H9 (cell line): Measurements from ENCODE around the gene GPC6. TPM values are rescaled to one million over a fixed set of nuclear protein-coding genes. Genes with fewer than 3 reads are reported as not detected.

ENCODE experiments used
- DNase-seq: peaks from one replicate; pipeline ENCODE4 v3.0.0-alpha.2; 2017
- H2AFZ ChIP-seq: one replicate; pipeline ENCODE4 v1.6.1; 2013; ENCODE audit warnings: mild to moderate bottlenecking, low read length, control low read depth, moderate library complexity
- H2AK5ac ChIP-seq: 2 replicates; pipeline ENCODE4 v1.6.1; 2013; ENCODE audit warnings: low read length, control low read depth, mixed read lengths; ENCODE audit not compliant: insufficient read length
- H2BK120ac ChIP-seq: one replicate; pipeline ENCODE4 v1.6.1; 2013; ENCODE audit warnings: low read depth, mild to moderate bottlenecking, low read length, control low read depth, inconsistent platforms; ENCODE audit not compliant: poor library complexity, severe bottlenecking
- H2BK12ac ChIP-seq: 2 replicates; pipeline ENCODE4 v1.6.1; 2013; ENCODE audit warnings: low read length, control low read depth, mixed read lengths, low read depth; ENCODE audit not compliant: insufficient read length
- H2BK15ac ChIP-seq: 2 replicates; pipeline ENCODE4 v1.6.1; 2013; ENCODE audit warnings: low read depth, low read length, control low read depth
- H2BK20ac ChIP-seq: one replicate; pipeline ENCODE4 v1.6.1; 2013; ENCODE audit warnings: low read depth, mild to moderate bottlenecking, low read length, control low read depth, inconsistent platforms; ENCODE audit not compliant: poor library complexity, severe bottlenecking
- H2BK5ac ChIP-seq: 2 replicates; pipeline ENCODE4 v1.6.1; 2013; ENCODE audit warnings: low read length, control low read depth, mixed read lengths; ENCODE audit not compliant: insufficient read length
- H3K14ac ChIP-seq: 2 replicates; pipeline ENCODE4 v1.6.1; 2013; ENCODE audit warnings: low read length, control low read depth; ENCODE audit not compliant: insufficient read depth
- H3K18ac ChIP-seq: 2 replicates; pipeline ENCODE4 v1.6.1; 2013; ENCODE audit warnings: low read depth, mild to moderate bottlenecking, mixed read lengths, low read length, control low read depth; ENCODE audit not compliant: insufficient read length
- H3K23ac ChIP-seq: 2 replicates; pipeline ENCODE4 v1.6.1; 2013; ENCODE audit warnings: low read length, control low read depth, mixed read lengths, low read depth; ENCODE audit not compliant: insufficient read length
- H3K23me2 ChIP-seq: 2 replicates; pipeline ENCODE4 v1.6.1; 2013; ENCODE audit warnings: low read depth, mild to moderate bottlenecking, mixed read lengths, low read length, control low read depth; ENCODE audit not compliant: insufficient read length, poor library complexity, severe bottlenecking
- H3K27ac ChIP-seq: 2 replicates; pipeline ENCODE4 v1.5.1; 2013; ENCODE audit warnings: low read length, control low read depth, mixed read lengths, low read depth; ENCODE audit not compliant: insufficient read length
- H3K27me3 ChIP-seq: 2 replicates; pipeline ENCODE4 v1.6.1; 2013; ENCODE audit warnings: low read length, control low read depth, inconsistent platforms; ENCODE audit not compliant: insufficient read depth
- H3K4ac ChIP-seq: 2 replicates; pipeline ENCODE4 v1.6.1; 2013; ENCODE audit warnings: low read depth, mild to moderate bottlenecking, control low read depth, inconsistent platforms, low read length, moderate library complexity
- H3K4me1 ChIP-seq: 2 replicates; pipeline ENCODE4 v1.6.1; 2013; ENCODE audit warnings: low read length, control low read depth, inconsistent platforms; ENCODE audit not compliant: insufficient read depth
- H3K4me2 ChIP-seq: 2 replicates; pipeline ENCODE4 v1.6.1; 2013; ENCODE audit warnings: low read length, control low read depth, mixed read lengths; ENCODE audit not compliant: insufficient read length, insufficient read depth
- H3K56ac ChIP-seq: 2 replicates; pipeline ENCODE4 v1.6.1; 2013; ENCODE audit warnings: low read depth, mild to moderate bottlenecking, mixed read lengths, low read length, control low read depth; ENCODE audit not compliant: insufficient read length
- H3K79me1 ChIP-seq: 2 replicates; pipeline ENCODE4 v1.6.1; 2013; ENCODE audit warnings: low read depth, mild to moderate bottlenecking, moderate library complexity, low read length, control low read depth, inconsistent platforms; ENCODE audit not compliant: insufficient read depth, poor library complexity, severe bottlenecking
- H3K79me2 ChIP-seq: 2 replicates; pipeline ENCODE4 v1.6.1; 2013; ENCODE audit warnings: low read length, control low read depth, inconsistent platforms; ENCODE audit not compliant: insufficient read depth
- H3K9ac ChIP-seq: 2 replicates; pipeline ENCODE4 v1.6.1; 2013; ENCODE audit warnings: low read length, control low read depth, mixed read lengths; ENCODE audit not compliant: insufficient read length; ENCODE audit errors: extremely low read depth
- H3K9me3 ChIP-seq: one replicate; pipeline ENCODE4 v1.6.1; 2013; ENCODE audit warnings: low read depth, low read length, inconsistent platforms; ENCODE audit not compliant: control insufficient read depth
- H3T11ph ChIP-seq: one replicate; pipeline ENCODE4 v1.6.1; 2013; ENCODE audit warnings: mild to moderate bottlenecking, low read length, control low read depth, inconsistent platforms
- H4K20me1 ChIP-seq: one replicate; pipeline ENCODE4 v1.6.1; 2013; ENCODE audit not compliant: control insufficient read depth, insufficient read length, insufficient read depth
- H4K5ac ChIP-seq: 2 replicates; pipeline ENCODE4 v1.6.1; 2013; ENCODE audit warnings: low read depth, mild to moderate bottlenecking, mixed read lengths, low read length, control low read depth; ENCODE audit not compliant: insufficient read length
- H4K8ac ChIP-seq: replicated peaks from 2 replicates; pipeline ENCODE4 v1.6.1; 2013; ENCODE audit warnings: low read length, control low read depth, mixed read lengths, low read depth; ENCODE audit not compliant: insufficient read length
- H4K91ac ChIP-seq: 2 replicates; pipeline ENCODE4 v1.6.1; 2013; ENCODE audit warnings: low read depth, mild to moderate bottlenecking, moderate library complexity, mixed read lengths, low read length, control low read depth; ENCODE audit not compliant: insufficient read length
- H3K27ac Mint-ChIP-seq, 3 experiments: 2 replicates in 2 of 3; 3 replicates in 1 of 3; pipeline ENCODE4 v1.8.0; 2020 to 2021; ENCODE audit warnings: mixed read lengths in 3 of 3, mild to moderate bottlenecking in 1 of 3, moderate library complexity in 1 of 3
- H3K27me3 Mint-ChIP-seq: 2 replicates; pipeline ENCODE4 v1.8.0; 2021; ENCODE audit warnings: low read depth, mild to moderate bottlenecking, moderate library complexity, mixed read lengths
- H3K36me3 Mint-ChIP-seq, 3 experiments: 2 replicates in 2 of 3; 3 replicates in 1 of 3; pipeline ENCODE4 v1.8.0; 2020 to 2021; ENCODE audit warnings: low read depth in 3 of 3, mixed read lengths in 3 of 3; ENCODE audit not compliant: insufficient read depth in 1 of 3
- H3K4me1 Mint-ChIP-seq, 2 experiments: 2 replicates each; pipeline ENCODE4 v1.8.0; 2020; ENCODE audit warnings: mixed read lengths in 2 of 2
- H3K4me3 Mint-ChIP-seq, 2 experiments: 2 replicates in 1 of 2; 3 replicates in 1 of 2; pipeline ENCODE4 v1.8.0; 2020 to 2021; ENCODE audit warnings: mild to moderate bottlenecking in 2 of 2, mixed read lengths in 2 of 2, moderate library complexity in 1 of 2
- H3K9me3 Mint-ChIP-seq, 2 experiments: 2 replicates in 1 of 2; 3 replicates in 1 of 2; pipeline ENCODE4 v1.8.0; 2020; ENCODE audit warnings: mild to moderate bottlenecking in 2 of 2, mixed read lengths in 2 of 2, moderate library complexity in 1 of 2
- WGBS: extraction: QIAGEN DNeasy Blood & Tissue Kit; methylation state at CpG from one replicate; pipeline ENCODE4 v1.1.7; 2013; ENCODE audit warnings: missing lambda C conversion rate, low lambda C conversion rate, mixed read lengths; ENCODE audit not compliant: insufficient read length; ENCODE audit errors: extremely low coverage; 5-methylcytosine and 5-hydroxymethylcytosine counted together
- total RNA-seq: library from RNA; stranded (reverse); gene quantifications from 2 replicates; pipeline ENCODE4 v1.2.1, GENCODE V29; 2021
- TF ChIP-seq, protein P1 (sequence below): fragments of 200-600 bp; sonication (generic); conservative IDR thresholded peaks from 3 replicates; pipeline ENCODE4 v1.8.0; 2021; ENCODE audit warnings: antibody characterized with exemption, mild to moderate bottlenecking

GPC6 gene
- total RNA-seq, 1 experiment from 2014 or later = 15.6 TPM

DNA sequence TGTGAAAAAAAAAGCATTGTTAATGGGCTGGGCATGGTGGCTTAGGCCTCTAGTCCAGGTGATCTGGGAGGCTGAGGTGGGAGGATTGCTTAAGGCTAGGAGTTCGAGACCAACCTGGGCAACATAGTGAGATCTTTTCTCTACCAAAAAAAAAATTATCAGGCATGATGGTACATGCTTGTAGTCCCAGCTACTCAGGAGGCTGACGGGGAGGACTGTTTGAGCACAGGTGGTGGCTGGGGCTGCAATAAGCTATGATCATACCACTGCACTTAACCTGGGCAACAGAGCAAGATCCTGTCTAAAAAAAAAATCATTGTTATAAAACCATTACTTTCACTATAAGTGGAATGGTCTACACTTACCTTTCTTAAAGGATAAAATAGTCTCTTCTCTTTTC is 30.4 kb downstream of the GPC6 start:
- Histone ChIP-seq H3K4me1 (peaks cover 5% of the 10 kb centered on the region), H2AK5ac (no peak overlapping the region), H3K27me3 (no peaks in the 10 kb centered on the region), H4K20me1 (no peaks in the 10 kb centered on the region), H3K9me3 (no peaks in the 10 kb centered on the region), H2BK15ac (no peak overlapping the region), H3K18ac (no peak overlapping the region), H3K79me2 (peaks cover 4% of the 10 kb centered on the region; the same call in 1 of the 2 replicates), H3K27ac (no peak overlapping the region), H4K91ac (no peak overlapping the region), H4K5ac (no peak overlapping the region), H2BK5ac (no peak overlapping the region), H3T11ph (no peak overlapping the region), H2BK120ac (no peak overlapping the region), H3K23ac (no peak overlapping the region), H2BK12ac (no peak overlapping the region), H3K56ac (no peak overlapping the region), H3K4me2 (no peak overlapping the region), H2AFZ (no peak overlapping the region), H2BK20ac (no peak overlapping the region), H3K14ac (no peak overlapping the region), H4K8ac (no peak overlapping the region), H3K9ac (no peak overlapping the region), H3K4ac (no peak overlapping the region), H3K79me1 (no peaks in the 10 kb centered on the region), H3K23me2 (no peaks in the 10 kb centered on the region)
- H3K4me1 Mint-ChIP-seq = peaks cover 22 to 25% of the 10 kb centered on the region in 2 experiments
- H3K27me3 Mint-ChIP-seq = no peaks in the 10 kb centered on the region
- peak overlapping the region in 1 of 3 experiments; percentile 63; a peak in 1 of 7 replicates for H3K27ac Mint-ChIP-seq
- no peak overlapping the region for H3K4me3 Mint-ChIP-seq
- H3K36me3 Mint-ChIP-seq = no peaks in the 10 kb centered on the region
- no peak for DNase-seq
- H3K9me3 Mint-ChIP-seq = no peaks in the 10 kb centered on the region
- WGBS = no CpG with 5 or more reads among the region's 2 CpGs
- TF ChIP-seq, protein P1, sequence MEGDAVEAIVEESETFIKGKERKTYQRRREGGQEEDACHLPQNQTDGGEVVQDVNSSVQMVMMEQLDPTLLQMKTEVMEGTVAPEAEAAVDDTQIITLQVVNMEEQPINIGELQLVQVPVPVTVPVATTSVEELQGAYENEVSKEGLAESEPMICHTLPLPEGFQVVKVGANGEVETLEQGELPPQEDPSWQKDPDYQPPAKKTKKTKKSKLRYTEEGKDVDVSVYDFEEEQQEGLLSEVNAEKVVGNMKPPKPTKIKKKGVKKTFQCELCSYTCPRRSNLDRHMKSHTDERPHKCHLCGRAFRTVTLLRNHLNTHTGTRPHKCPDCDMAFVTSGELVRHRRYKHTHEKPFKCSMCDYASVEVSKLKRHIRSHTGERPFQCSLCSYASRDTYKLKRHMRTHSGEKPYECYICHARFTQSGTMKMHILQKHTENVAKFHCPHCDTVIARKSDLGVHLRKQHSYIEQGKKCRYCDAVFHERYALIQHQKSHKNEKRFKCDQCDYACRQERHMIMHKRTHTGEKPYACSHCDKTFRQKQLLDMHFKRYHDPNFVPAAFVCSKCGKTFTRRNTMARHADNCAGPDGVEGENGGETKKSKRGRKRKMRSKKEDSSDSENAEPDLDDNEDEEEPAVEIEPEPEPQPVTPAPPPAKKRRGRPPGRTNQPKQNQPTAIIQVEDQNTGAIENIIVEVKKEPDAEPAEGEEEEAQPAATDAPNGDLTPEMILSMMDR = no peak
